Stimulated activated naive CD4-positive, alpha-beta T cell treated with Interleukin-2 at 50 U/mL for 16 hours (primary cell): Measurements from ENCODE around the gene SLC22A14.
"Not testable (repeated sequence)": the region's sequence is repeated elsewhere in the genome, so short reads cannot be mapped to it uniquely, and the experiment has no call there.

Experiments
- DNase-seq: peaks from one replicate; lab custom pipeline; 2025; lab: John Stamatoyannopoulos, UW

Gene SLC22A14

DNA sequence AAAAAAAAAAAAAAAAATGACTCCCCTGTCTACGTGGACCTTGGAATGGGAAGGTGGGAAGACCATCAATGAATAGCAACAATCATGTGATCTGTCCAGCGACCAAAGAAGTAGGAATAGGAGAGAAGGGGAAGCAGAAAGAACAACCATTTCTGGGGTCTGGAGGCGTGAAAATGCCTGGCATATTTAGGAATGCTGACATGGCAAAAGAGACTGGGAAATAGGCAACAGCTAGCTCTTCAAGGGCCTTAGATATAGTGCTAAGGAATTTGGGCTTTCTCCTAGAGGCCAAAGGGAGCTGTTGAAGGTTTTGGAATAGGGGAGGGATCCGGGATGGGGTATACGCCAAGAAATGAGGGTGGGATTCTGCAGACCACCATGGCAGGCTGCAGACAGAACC lies 10.5 kb upstream of the SLC22A14 start:
- no peak for DNase-seq

DNA sequence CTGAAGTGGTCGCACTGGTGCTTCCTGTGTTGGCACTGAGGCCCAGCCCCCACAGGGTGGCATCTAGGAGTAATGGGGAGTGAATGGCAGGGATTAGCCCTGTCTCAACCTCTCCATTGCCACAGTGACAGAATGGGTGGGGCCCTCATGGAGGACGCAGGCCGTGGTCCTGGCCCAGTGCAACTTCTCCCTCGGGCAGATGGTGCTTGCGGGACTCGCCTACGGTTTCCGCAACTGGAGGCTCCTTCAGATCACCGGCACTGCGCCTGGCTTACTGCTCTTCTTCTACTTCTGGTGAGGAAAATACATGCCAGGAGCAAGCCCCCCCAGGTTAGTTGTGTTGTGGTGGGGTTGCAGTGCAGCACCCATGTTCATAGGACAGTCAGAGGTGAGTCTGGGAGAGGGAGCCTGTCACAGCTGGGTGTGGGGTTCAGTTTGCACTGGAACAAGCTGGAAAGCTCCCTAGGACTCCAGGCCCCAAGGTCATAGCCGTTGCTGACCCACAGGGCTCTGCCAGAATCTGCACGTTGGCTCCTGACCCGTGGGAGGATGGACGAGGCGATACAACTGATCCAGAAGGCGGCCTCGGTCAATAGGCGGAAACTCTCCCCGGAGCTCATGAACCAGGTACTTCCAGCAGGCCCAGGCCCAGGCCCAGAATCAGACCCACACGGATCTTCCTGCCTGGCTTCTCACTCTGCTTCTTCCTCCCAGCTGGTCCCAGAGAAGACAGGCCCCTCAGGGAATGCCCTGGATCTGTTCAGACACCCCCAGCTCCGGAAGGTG lies 7.0 kb upstream of the SLC22A14 start:
- DNase-seq: no peak

DNA sequence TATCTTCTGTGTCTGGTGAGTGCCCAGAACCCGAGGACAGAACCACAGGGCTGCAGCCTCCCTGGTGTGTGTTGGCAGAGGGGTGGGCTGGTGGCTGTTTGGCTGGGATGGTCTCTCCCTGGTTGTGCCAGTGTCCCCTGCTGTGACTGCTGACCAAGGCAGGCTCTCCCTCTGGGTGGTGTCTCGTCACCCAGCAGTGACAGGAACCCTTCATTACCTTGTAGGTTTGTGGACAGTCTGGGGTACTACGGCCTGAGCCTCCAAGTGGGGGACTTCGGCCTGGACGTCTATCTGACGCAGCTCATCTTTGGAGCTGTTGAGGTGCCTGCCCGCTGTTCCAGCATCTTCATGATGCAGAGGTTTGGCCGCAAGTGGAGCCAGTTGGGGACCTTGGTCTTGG lies 6.4 kb upstream of the SLC22A14 start:
- no peak for DNase-seq

DNA sequence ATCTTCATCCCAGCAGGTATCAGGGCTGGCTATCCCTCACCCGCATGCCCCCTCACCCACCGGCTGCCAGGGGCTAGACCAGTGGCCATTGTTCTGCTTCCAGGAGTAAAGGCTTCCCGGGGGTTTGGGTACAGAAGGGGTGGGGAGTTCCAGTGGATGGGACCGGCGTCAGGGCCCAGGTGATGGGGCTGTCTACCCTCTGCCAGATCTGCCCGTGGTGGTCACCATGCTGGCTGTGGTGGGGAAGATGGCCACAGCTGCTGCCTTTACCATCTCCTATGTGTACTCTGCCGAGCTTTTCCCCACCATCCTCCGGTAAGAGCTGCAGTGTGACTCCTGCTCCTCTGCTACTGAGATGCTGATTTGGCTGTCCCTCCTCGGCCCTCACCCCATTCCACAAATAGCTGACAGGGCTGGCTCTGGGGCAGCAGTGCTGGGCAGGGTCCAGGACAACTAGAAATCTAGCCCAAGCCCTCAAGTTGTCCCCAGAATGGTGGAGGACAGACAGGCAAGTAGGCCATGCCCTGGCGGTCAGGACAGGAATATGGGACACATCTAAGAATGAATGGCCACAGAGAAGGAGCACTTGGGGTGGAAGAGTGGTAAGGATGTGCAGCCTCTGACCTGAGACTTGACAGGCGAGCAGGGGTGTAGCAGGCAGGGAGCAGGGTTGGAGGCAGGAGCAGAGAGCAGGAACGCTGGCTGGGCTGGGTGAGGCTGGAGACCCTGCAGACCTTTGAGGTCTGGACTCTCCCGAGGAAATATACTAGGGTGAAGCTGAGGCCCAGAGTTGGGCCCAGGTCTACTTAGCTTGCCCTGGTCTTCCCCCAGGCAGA lies 5.8 kb upstream of the SLC22A14 start:
- DNase-seq: no peak

DNA sequence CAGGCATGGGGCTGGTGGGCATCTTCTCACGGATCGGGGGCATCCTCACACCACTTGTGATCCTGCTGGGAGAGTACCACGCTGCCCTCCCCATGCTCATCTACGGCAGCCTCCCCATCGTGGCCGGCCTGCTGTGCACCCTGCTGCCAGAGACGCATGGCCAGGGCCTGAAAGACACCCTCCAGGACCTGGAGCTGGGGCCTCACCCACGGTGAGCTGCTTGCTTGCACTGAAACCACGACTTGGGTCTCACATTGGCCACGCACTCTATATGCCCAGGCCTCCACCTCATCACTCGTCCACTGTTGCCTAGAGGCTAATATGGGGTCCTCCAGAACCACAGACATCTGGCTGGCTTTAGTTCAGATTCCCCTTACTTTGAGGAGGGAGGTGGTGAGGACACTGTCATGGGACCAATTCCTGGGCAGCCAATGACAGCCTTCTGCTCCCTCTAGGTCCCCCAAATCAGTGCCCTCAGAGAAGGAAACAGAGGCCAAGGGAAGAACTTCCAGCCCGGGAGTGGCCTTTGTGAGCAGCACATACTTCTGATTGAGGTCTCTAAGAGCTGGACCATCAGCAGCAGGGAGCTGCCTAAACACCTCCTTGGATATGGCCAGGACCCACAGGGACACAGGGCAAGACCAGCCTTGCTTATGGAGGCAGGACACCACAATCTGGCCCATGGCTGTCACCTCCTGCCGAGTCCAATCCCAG lies 5.0 kb upstream of the SLC22A14 start:
- no peak for DNase-seq

DNA sequence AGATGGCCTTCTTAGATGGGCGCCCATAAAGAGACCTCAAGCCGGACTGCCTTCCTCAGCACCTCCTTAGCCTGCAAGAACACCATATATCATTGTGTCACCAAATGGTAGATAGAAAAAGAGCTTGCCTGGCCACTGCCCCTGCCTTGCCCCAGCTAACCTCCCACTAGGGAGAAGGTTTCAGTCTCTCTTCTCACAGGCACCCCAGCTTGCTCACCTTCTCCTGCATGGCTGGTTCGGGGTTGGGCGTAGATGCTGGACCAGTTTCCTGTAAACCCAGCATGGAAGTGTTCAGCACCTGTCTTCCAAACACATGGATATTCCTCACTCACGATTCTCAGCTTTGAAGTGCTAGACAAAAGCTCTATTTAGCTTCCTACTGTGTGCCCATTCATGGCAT lies 3.3 kb upstream of the SLC22A14 start:
- no peak for DNase-seq

DNA sequence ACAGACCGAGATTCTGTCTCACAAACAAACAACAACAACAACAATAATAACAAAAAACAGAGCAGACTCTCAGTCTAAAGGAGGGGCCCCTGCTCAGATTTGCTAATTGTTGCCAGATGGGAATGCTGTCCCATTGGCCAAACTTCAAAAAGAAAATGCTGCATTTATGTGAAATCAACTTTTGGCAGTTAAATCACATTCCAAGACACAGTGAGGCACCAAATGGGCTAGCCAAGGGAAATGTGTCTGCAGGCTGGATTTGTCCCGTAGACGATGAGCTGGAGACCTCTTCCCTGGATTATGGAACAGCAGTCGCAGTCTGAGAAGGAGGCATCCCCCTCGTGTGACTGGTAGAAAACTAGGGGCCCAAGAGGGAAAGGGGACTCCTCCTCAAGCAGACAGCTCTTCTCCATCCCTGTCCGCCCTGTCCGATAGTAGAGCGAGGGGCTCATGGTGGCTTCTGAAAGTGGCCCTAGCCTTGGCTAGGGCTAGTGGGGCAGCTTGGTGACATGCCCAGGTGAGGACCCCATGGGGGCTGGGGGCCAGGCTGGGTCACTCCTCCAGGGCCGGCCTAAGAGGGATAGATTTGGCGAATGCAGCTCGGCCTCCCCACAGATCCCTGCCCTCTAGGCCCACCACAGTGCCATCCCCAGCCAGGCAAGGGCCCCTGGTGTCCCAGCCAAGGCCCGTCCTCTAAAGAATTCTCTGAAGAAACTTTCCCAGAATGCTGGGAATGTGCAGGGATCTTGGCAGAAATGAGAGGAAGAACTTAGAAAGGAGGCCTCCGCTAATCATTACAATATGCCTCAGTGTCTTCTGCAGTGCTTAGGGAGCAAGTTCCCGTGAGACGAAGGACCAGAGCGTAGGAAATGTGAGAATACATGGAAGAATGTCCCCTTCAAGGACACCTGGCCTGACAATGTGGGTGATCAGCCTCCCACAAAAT lies 2.0 kb downstream of the SLC22A14 start:
- no peak for DNase-seq

DNA sequence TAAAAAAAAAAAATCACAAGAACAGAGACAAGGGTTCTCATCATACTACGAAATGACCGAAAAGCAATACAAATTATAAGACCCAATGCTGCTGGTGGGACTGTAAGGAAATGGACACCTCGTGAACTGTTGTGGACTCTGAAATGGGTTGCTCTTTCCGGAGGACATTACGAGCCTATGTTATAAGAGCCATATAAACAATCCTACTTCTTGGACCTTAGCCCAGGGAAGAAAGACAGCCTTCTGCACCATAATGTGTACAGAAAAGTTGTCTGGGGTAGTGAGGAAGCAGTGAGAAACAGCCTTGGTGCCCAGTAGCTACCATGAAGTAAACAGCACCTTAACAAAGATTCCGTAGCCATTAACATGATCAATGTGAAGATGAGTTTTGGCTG lies 2.7 kb downstream of the SLC22A14 start:
- DNase-seq: no peak

DNA sequence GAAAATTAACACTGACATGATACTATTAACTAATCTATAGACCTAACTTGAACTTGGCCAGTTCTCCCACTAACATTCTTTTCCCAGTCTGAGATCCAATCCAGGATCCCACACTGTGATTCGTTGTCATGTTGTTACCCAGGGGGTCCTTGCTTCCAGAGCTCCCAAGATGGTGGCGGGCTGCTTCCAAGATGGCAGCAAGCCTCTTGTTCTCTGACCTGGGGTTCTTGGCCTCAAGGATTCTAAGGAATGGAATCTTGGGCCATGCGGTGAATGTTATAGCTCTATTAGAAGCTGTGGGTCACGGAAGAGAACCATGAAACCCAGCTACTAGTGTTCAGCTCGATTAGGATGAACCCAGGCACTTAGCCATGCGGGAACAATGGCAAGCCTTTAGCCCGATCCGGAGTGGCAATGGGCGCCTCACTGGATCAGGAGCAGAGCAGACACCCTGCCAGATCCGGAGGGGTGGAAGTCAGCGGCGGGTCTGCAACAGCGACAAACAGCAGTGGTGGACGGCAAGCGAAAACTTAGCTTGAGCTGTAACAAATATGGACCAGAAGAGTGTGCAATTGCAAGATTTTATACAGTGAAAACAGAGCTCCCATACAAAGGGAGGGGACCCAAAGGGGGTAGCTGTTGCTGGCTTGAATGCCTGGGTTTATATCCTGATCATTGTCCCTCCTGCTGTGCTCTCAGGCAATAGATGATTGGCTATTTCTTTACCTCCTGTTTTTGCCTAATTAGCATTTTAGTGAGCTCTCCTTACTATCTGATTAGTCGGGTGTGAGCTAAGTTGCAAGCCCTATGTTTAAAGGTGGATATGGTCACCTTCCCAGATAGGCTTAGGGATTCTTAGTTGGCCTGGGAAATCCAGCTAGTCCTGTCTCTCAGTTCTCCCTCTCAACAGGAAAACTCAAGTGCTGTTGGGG lies 7.5 kb downstream of the SLC22A14 start:
- DNase-seq: not testable (repeated sequence)

DNA sequence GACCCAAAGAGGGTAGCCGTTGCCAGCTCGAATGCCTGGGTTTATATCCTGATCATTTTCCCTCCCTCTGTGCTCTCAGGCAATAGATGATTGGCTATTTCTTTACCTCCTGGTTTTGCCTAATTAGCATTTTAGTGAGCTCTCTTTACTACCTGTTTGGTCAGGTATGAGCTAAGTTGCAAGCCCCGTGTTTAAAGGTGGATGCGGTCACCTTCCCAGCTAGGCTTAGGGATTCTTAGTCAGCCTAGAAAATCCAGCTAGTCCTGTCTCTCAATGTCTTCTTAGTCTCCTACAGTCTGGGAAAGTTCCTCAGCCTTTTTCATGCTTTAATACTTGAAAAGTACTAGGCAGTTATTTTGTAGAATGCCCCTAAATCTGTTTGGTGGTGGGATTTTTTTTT lies 15.0 kb downstream of the SLC22A14 start:
- DNase-seq: not testable (repeated sequence)

DNA sequence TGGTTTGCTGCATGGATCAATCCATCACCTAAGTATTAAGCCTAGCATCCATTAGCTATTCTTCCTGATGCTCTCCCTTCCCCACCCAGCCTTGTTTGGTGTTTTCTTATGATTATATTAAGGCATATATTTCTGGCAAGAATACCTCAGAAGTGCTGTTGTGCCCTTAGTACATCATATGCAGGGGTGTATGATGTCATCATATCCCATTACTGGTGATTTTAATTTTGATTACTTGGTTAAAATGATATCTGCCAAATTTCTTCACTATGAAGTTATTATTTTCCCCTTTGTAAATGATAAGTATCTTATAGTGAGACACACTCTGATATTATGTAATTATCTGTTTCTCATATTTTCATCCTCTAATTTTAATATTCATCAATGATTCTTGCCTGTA lies 15.4 kb downstream of the SLC22A14 start:
- no peak for DNase-seq

DNA sequence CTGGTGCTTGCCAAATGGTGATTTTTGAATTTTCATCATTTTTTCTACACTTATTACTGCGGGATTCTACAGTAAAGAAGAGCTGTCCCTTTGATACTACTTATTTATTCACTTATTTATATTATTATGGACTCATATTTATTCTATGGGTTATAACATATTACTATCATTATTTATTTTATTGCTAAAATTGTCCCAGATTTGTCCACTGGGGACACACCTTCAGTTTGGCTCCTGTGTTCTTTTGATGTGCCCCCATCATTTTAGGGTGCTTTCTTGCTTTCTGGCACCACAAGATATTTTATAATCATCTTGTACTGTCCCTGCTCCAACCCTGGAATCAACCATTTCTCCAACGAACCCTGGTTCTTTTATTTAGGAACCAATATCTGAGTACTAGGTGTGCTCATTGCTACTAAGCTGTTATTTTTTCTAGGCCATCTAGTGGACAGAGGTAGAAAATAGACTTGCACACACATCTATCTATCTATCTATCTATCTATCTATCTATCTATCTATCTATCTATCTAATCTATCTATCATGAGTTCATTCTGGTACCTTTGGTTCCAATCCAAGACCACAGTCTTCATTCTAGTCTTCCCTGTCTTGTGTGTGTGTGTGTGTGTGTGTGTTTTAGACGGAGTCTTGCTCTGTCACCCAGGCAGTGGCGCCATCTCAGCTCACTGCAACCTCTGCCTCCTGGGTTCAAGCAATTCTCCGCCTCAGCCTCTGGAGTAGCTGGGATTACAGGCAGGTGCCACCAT lies 16.0 kb downstream of the SLC22A14 start:
- no peak for DNase-seq

DNA sequence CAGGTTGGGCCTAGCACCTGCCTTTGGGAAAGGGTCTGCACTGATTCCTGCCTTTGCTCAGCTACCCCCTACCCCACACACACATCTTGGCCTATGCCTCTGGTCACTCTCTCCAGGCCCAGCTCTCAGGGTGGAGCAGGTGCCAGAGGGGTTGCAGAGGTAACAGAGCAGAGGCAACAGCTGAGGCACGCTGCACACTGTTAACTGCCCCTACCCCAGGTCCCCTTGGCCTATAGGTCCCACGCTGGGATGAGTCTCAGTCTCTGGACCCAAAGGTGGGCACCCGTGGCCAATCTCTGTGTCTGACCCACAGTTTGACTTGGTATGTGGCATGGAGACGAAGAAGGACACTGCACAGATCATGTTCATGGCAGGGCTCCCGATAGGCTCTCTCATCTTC lies 24.8 kb downstream of the SLC22A14 start:
- DNase-seq: no peak

DNA sequence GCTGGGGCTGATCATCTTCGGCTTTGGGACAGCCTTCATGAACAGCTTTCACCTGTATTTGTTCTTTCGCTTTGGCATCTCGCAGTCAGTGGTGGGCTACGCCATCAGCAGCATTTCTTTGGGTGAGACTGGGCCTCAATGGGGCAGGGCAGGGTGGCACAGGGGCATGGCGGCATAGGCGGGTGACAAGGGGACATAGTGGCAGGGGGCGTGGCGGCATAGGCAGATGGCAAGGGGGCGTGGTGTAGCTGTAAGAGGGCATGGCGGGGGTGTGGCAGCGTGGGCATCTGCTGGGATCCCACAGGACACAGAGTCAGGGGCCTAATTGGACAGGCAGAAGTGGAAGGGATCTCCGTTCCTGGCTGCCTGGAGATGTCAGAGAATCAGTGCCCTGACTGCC lies 25.5 kb downstream of the SLC22A14 start:
- DNase-seq: no peak

DNA sequence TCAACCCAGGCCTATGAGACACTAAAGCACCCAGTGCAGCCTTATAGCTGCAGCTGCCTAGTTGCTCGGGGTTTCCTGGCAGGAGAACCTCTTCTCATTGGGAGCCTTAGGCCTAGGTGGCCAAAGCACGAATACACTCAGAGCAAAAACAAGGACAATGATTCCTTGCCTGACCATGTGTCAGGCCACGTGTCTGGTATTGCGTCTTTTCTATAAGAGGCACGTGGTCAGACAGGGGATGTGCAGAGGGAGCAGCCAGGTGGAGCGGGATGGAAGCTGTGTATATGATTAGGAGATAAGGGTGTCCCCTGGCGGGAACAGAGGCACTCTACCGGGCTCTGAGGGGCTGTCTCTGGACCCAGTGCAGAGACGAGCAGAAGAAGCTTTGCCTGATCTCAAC lies 26.4 kb downstream of the SLC22A14 start:
- DNase-seq: no peak

DNA sequence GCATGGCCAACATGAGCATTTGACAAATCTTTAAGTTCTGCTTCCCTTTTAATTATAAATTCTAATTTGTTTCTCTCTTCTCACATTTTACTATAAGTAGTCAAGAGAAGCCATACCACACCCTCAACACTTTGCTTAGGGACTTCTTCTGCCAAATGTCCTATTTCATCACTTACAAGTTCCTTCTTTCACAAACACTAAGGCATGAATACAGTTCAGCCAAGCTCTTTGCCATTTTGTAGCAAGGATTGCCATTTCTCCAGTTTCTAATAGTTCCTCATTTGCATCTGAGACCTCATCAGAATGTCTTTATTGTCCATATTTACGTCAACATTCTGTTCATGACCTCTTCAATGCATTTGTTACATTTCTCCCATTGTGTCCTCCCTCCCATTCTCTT lies 29.4 kb downstream of the SLC22A14 start:
- no peak for DNase-seq

DNA sequence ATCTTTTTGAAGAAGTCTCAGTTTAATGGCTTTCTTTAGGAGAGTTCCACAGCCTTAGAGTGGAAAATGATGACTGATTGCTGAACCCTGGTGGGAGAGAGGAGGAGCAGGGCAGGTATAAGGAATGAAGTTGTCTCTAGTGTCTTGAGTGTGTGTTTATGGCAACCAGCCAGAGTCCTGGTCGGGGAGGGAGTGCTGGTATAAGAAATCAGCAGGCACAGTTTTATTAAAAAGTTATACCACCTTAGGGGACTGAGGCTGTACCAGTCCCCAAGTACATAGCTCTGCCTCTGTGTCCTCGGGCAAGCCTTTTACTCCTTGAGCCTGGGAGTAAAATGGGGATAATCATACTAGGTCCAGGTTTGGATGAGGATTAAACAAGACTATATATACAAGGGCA lies 29.8 kb downstream of the SLC22A14 start:
- DNase-seq: no peak

DNA sequence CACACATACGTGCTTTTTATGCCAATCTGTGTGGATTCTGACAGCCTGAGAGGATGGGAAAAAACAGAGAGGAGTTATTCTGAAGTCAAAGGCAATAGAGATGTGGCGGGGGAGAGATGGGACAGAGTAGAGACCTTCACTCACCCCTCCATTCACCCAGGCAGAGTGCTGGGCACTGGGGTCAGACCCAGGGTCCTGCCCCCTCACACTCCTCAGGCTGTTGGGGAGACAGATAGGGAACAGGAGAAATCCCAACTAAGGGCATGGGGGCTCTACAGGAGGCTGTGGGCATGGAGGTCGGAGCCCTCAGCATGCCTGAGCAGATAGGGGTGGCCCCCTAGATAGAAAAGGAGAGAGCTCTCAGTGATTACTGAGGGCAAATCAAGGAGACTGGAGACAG lies 30.3 kb downstream of the SLC22A14 start:
- DNase-seq: no peak

DNA sequence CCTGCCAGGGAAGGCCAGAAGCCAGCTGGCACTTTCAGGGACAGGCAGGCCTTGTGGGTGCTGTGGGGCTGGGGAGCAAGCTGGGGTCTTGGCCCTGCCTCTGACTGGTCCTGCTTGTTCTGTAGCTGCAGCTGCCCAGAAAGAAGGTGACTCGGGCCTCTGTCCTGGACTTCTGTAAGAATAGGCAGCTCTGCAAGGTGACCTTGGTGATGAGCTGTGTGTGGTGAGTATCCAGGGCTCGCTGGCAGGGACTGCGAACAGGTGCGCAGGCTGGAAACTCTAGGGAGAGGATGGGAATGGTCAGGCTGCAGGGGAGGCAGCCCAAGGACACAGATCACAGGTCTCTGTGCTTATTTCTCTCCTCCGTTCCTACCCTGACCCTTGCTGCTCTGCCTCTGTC lies 31.2 kb downstream of the SLC22A14 start:
- DNase-seq: no peak

DNA sequence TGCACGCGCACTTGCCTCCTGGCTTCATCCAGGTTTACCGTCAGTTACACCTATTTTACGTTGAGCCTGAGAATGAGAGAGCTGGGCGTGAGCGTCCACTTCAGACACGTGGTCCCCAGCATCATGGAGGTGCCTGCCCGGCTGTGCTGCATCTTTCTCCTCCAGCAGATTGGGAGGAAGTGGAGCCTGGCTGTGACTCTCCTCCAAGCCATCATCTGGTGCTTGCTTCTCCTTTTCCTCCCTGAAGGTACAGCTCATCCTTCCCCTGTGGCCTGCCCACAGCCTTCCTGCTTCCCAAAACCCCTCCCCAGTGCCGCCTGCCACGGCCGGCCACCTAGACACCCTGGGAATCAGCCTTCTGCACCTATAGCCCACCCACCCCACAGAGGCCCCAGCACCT lies 31.6 kb downstream of the SLC22A14 start:
- no peak for DNase-seq
